GM23248 (cell line): ENCODE results near the gene PLEKHJ1. TPM values are rescaled to one million over a fixed set of nuclear protein-coding genes. Genes with fewer than 3 reads are reported as not detected.

Experiments used
- DNase-seq: peaks from one replicate; pipeline ENCODE4 v3.0.0-alpha.2; 2015
- H2AFZ ChIP-seq: fragments of 200-600 bp; sonication (generic); 2 replicates; pipeline ENCODE4 v1.6.1; 2016; ENCODE audit warnings: antibody characterized with exemption
- H3F3A ChIP-seq: fragments of 200-600 bp; sonication (generic); 2 replicates; pipeline ENCODE4 v1.6.1; 2016; ENCODE audit warnings: mild to moderate bottlenecking, antibody characterized with exemption, mixed run types; ENCODE audit not compliant: insufficient read depth
- H3K27ac ChIP-seq: fragments of 200-600 bp; sonication (generic); 2 replicates; pipeline ENCODE4 v1.5.1; 2016; ENCODE audit warnings: mild to moderate bottlenecking
- H3K27me3 ChIP-seq: fragments of 200-600 bp; sonication (generic); replicated peaks from 2 replicates; pipeline ENCODE4 v1.6.1; 2016; ENCODE audit warnings: mild to moderate bottlenecking; ENCODE audit not compliant: insufficient read depth
- H3K36me3 ChIP-seq: fragments of 200-600 bp; sonication (generic); 2 replicates; pipeline ENCODE4 v1.6.1; 2016; ENCODE audit warnings: low read depth, mild to moderate bottlenecking
- H3K4me1 ChIP-seq: fragments of 200-600 bp; sonication (generic); 2 replicates; pipeline ENCODE4 v1.6.1; 2016; ENCODE audit warnings: mild to moderate bottlenecking; ENCODE audit not compliant: insufficient read depth
- H3K4me2 ChIP-seq: fragments of 200-600 bp; sonication (generic); one replicate; pipeline ENCODE4 v1.6.1; 2016; ENCODE audit warnings: mild to moderate bottlenecking; ENCODE audit not compliant: unreplicated experiment
- H3K4me3 ChIP-seq: fragments of 200-600 bp; sonication (generic); 2 replicates; pipeline ENCODE4 v1.5.1; 2016; ENCODE audit warnings: mild to moderate bottlenecking
- H3K79me2 ChIP-seq: fragments of 200-600 bp; sonication (generic); 2 replicates; pipeline ENCODE4 v1.6.1; 2016; ENCODE audit warnings: mild to moderate bottlenecking; ENCODE audit not compliant: insufficient read depth
- H3K9ac ChIP-seq: fragments of 200-600 bp; sonication (generic); 2 replicates; pipeline ENCODE4 v1.6.1; 2016; ENCODE audit warnings: mild to moderate bottlenecking
- H3K9me2 ChIP-seq: fragments of 200-600 bp; sonication (generic); 2 replicates; pipeline ENCODE4 v1.6.1; 2016; ENCODE audit warnings: mixed run types, mild to moderate bottlenecking, moderate library complexity; ENCODE audit not compliant: insufficient read depth
- H3K9me3 ChIP-seq: fragments of 200-600 bp; sonication (generic); one replicate; pipeline ENCODE4 v1.6.1; 2017; ENCODE audit warnings: low read depth
- H4K20me1 ChIP-seq: fragments of 200-600 bp; sonication (generic); 2 replicates; pipeline ENCODE4 v1.6.0; 2016; ENCODE audit not compliant: insufficient read depth
- EZH2 ChIP-seq: fragments of 200-600 bp; sonication (generic); IDR thresholded peaks from 2 replicates; pipeline ENCODE4 v1.6.1; 2018; ENCODE audit warnings: antibody characterized with exemption, mild to moderate bottlenecking; ENCODE audit not compliant: insufficient read depth, poor library complexity, severe bottlenecking
- EZH2phosphoT487 ChIP-seq: fragments of 200-600 bp; sonication (generic); IDR thresholded peaks from 2 replicates; pipeline ENCODE4 v1.6.1; 2018; ENCODE audit warnings: antibody characterized with exemption, moderate library complexity, mild to moderate bottlenecking, low read depth; ENCODE audit not compliant: insufficient read depth
- WGBS, 2 experiments: methylation state at CpG; one replicate each; pipeline ENCODE4 v1.1.6; 2015 to 2017; ENCODE audit warnings: low lambda C conversion rate in 2 of 2, low coverage in 1 of 2; ENCODE audit errors: missing lambda C conversion rate in 2 of 2; 5-methylcytosine and 5-hydroxymethylcytosine counted together
- in situ Hi-C: fragments of 300-500 bp; cut with MboI; formaldehyde crosslinking; loops from 2 replicates; pipeline ENCODE4 v1.15.0; 2020
- polyA plus RNA-seq: library from polyadenylated mRNA; unstranded; fragments of >200 nt; fragmentation: Nextera tagmentation; extraction: Ambion mirVana; gene quantifications from 2 replicates; pipeline ENCODE4 v1.2.1, GENCODE V29; 2016
- total RNA-seq: library from RNA; depleted of rRNA; stranded (reverse); fragments of >200 nt; shearing (Covaris generic); gene quantifications from 2 replicates; pipeline ENCODE4 v1.2.3, GENCODE V29; 2014

PLEKHJ1 gene
- total and polyA plus RNA-seq, 2 experiments from 2014 or later: 62.3 to 68.3 TPM

- no peaks in the 10 kb centered on the region for H3K9me2 ChIP-seq
- H3K9me3 ChIP-seq: no peaks in the 10 kb centered on the region
- H3K4me1 ChIP-seq: no peaks in the 10 kb centered on the region
- DNase-seq: no peak
- H3K27me3 ChIP-seq: no peaks in the 10 kb centered on the region
- peaks cover 13% of the 10 kb centered on the region; the same call in 1 of the 2 replicates for H3K79me2 ChIP-seq
- no peak overlapping the region for H2AFZ ChIP-seq
- TF ChIP-seq EZH2phosphoT487 (no peak), EZH2 (no peak)
- no peak overlapping the region for H3K4me2 ChIP-seq
- 85 to 91% methylated on average over 14 of the region's 14 CpGs for whole genome bisulfite sequencing, 2 experiments
- no peaks in the 10 kb centered on the region for H4K20me1 ChIP-seq
- no peak overlapping the region for H3K27ac ChIP-seq
- no peaks in the 10 kb centered on the region for H3F3A ChIP-seq
- H3K9ac ChIP-seq: no peak overlapping the region
- in situ Hi-C loops: no loop called here
- H3K4me3 ChIP-seq: no peak overlapping the region
- H3K36me3 ChIP-seq: peaks cover 2% of the 10 kb centered on the region; the same call in 1 of the 2 replicates
Measured at GRCh38 chr19:2223959-2224358, 12.2 kb downstream of the PLEKHJ1 start.

GRCh38 chr19:2223391-2223790, 12.7 kb downstream of the PLEKHJ1 start:
- no peak overlapping the region for H2AFZ ChIP-seq
- H3K36me3 ChIP-seq: peaks cover 2% of the 10 kb centered on the region; the same call in 1 of the 2 replicates
- no peaks in the 10 kb centered on the region for H3K27me3 ChIP-seq
- in situ Hi-C loops: no loop called here
- H3K9ac ChIP-seq: no peak overlapping the region
- H3F3A ChIP-seq: no peaks in the 10 kb centered on the region
- H3K4me3 ChIP-seq: no peak overlapping the region
- peaks cover 17% of the 10 kb centered on the region; the same call in 1 of the 2 replicates for H3K79me2 ChIP-seq
- TF ChIP-seq EZH2: no peak
- TF ChIP-seq EZH2phosphoT487: no peak
- no peak overlapping the region for H3K4me2 ChIP-seq
- H3K9me2 ChIP-seq: no peaks in the 10 kb centered on the region
- no peaks in the 10 kb centered on the region for H3K4me1 ChIP-seq
- no peak for DNase-seq
- no peak overlapping the region for H3K27ac ChIP-seq
- no peaks in the 10 kb centered on the region for H3K9me3 ChIP-seq
- WGBS, 2 experiments: 85 to 86% methylated on average over 17 to 18 of the region's 18 CpGs
- H4K20me1 ChIP-seq: no peaks in the 10 kb centered on the region

GRCh38 chr19:2221918-2222317, 14.2 kb downstream of the PLEKHJ1 start:
- 92 to 95% methylated on average over 20 of the region's 20 CpGs for WGBS, 2 experiments
- H3K9me3 ChIP-seq: no peaks in the 10 kb centered on the region

GRCh38 chr19:2221250-2221831, 14.8 kb downstream of the PLEKHJ1 start:
- H4K20me1 ChIP-seq: no peaks in the 10 kb centered on the region
- H3K9ac ChIP-seq: no peak overlapping the region
- H3K9me3 ChIP-seq: no peaks in the 10 kb centered on the region
- no peaks in the 10 kb centered on the region for H3F3A ChIP-seq
- H3K9me2 ChIP-seq: no peaks in the 10 kb centered on the region
- H3K27me3 ChIP-seq: no peaks in the 10 kb centered on the region
- H3K4me3 ChIP-seq: no peak overlapping the region
- no peak overlapping the region for H3K27ac ChIP-seq
- 94% methylated on average over 18 to 20 of the region's 20 CpGs for whole genome bisulfite sequencing, 2 experiments
- H3K79me2 ChIP-seq: peaks cover 17% of the 10 kb centered on the region; the same call in 1 of the 2 replicates
- TF ChIP-seq EZH2phosphoT487 (no peak), EZH2 (no peak)
- H3K36me3 ChIP-seq: peaks cover 2% of the 10 kb centered on the region; the same call in 1 of the 2 replicates
- in situ Hi-C loops: no loop called here
- DNase-seq: no peak
- no peak overlapping the region for H3K4me2 ChIP-seq
- no peak overlapping the region for H2AFZ ChIP-seq
- no peaks in the 10 kb centered on the region for H3K4me1 ChIP-seq

More at GRCh38 chr19:2221918-2222317, 14.2 kb downstream of the PLEKHJ1 start:
- no peak overlapping the region for H2AFZ ChIP-seq
- DNase-seq: no peak
- no peak overlapping the region for H3K4me2 ChIP-seq
- no peaks in the 10 kb centered on the region for H3F3A ChIP-seq
- peaks cover 17% of the 10 kb centered on the region; the same call in 1 of the 2 replicates for H3K79me2 ChIP-seq
- H3K27me3 ChIP-seq: no peaks in the 10 kb centered on the region
- H3K4me1 ChIP-seq: no peaks in the 10 kb centered on the region
- no peak overlapping the region for H3K4me3 ChIP-seq
- no peak for TF ChIP-seq EZH2
- no peak for TF ChIP-seq EZH2phosphoT487
- no peak overlapping the region for H3K9ac ChIP-seq
- in situ Hi-C loops: no loop called here
- H3K36me3 ChIP-seq: peaks cover 2% of the 10 kb centered on the region; the same call in 1 of the 2 replicates
- H4K20me1 ChIP-seq: no peaks in the 10 kb centered on the region
- no peaks in the 10 kb centered on the region for H3K9me2 ChIP-seq
- H3K27ac ChIP-seq: no peak overlapping the region
